ENCODE data around the gene CCDC157.

CCDC157 gene

DNA sequence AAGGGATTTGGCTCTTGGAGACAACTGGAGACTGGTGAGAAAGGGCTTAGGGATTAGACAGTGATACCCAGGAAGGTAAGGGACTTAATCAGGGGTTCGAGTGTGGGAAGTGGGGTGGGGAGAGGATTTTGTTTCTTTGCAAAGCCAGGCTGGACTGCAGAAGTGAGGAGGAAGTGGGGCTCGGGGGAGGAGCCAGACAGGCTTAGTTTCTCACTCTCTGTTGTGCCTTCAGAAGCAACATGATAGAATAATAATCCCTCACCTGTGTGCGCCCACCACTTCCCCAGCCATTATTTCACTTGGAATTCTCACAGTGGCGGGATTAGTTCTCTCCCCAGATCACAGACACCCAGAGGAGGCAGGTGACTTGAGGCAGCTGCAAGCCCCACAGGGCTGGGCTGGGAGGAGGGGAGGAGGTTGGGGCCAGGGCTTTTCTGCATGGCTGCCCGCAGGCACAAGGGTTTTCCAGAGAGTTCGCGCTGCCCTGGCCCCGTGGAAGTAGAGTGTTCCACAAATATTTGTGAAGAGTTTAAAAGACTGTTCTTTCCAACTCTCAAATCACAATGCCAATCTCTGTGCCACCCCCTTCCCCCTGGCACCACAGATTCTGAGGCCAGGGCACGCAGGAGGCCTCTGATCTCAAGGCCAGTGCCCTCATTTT is 36.0 kb downstream of the CCDC157 start:
- no peak for ATAC-seq
- TF ChIP-seq ZC3H10 (CRISPR knock-in tag; IDR thresholded peaks at IDR 0.05) (no peak), TOX (CRISPR knock-in tag; IDR thresholded peaks at IDR 0.05; ENCODE audit: borderline replicate concordance) (no peak), GLIS3 (CRISPR knock-in tag; IDR thresholded peaks at IDR 0.05) (no peak), OSR1 (CRISPR knock-in tag; IDR thresholded peaks at IDR 0.05) (no peak), ZFP30 (CRISPR knock-in tag; IDR thresholded peaks at IDR 0.05) (no peak), ZFP3 (CRISPR knock-in tag; IDR thresholded peaks at IDR 0.05) (no peak), BACH2 (CRISPR knock-in tag; IDR thresholded peaks at IDR 0.05; ENCODE audit: borderline replicate concordance) (no peak), TCF4 (CRISPR knock-in tag; IDR thresholded peaks at IDR 0.05; ENCODE audit: borderline replicate concordance) (no peak), ARNTL (CRISPR knock-in tag; IDR thresholded peaks at IDR 0.05; ENCODE audit: borderline replicate concordance, low read depth) (no peak), ZNF70 (CRISPR knock-in tag; IDR thresholded peaks at IDR 0.05) (no peak), PPARA (CRISPR knock-in tag; IDR thresholded peaks at IDR 0.05; ENCODE audit: borderline replicate concordance) (no peak), CSDC2 (CRISPR knock-in tag; IDR thresholded peaks at IDR 0.05) (no peak)
- TF ChIP-seq, protein P1, sequence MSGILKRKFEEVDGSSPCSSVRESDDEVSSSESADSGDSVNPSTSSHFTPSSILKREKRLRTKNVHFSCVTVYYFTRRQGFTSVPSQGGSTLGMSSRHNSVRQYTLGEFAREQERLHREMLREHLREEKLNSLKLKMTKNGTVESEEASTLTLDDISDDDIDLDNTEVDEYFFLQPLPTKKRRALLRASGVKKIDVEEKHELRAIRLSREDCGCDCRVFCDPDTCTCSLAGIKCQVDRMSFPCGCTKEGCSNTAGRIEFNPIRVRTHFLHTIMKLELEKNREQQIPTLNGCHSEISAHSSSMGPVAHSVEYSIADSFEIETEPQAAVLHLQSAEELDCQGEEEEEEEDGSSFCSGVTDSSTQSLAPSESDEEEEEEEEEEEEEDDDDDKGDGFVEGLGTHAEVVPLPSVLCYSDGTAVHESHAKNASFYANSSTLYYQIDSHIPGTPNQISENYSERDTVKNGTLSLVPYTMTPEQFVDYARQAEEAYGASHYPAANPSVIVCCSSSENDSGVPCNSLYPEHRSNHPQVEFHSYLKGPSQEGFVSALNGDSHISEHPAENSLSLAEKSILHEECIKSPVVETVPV (CRISPR knock-in tag; IDR thresholded peaks at IDR 0.05): no peak

DNA sequence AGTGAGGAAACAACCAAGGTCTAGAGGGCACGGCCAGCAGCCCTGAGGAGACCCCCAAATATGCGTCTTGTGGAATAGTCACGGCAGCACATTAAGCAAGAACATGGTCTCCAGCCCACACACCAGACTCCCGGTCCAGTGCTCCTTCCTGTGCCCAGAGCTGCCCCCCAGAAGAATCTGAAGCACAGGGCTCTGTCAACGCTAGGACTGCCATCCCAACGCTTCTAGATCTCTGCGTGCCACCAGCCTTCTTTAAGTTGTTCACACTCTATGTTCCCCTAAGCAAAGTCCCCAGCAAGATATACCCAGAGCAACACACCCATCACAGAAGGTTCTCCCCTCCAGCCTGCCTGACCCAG is 36.5 kb downstream of the CCDC157 start:
- ATAC-seq: no peak
- TF ChIP-seq SNAI2 (CRISPR knock-in tag; IDR thresholded peaks at IDR 0.05): no peak
- no peak for TF ChIP-seq BACH2 (CRISPR knock-in tag; IDR thresholded peaks at IDR 0.05; ENCODE audit: borderline replicate concordance)
- TF ChIP-seq CSDC2 (CRISPR knock-in tag; IDR thresholded peaks at IDR 0.05): no peak
- no peak for TF ChIP-seq ZNF70 (CRISPR knock-in tag; IDR thresholded peaks at IDR 0.05)
- TF ChIP-seq, protein P1 (CRISPR knock-in tag; IDR thresholded peaks at IDR 0.05): no peak

DNA sequence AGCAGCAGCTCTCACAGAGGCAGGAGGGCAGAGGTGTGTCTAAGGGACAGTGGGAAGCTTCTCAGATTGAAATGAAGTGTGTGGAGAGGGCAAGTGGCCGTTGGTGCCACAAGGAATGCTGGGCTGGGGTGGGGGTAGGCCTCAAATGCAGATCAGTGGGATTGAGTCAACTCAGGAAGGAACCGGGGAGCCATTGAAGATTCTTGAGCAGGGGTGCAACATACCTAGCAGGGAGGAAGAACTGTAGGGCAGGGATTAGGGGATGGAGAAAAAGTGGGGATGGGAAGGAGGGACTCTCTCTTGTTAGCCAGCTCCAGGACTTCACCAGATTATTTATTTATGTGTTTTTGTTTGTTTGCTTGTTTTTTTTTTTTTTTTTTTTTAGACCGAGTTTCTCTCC is 37.1 kb downstream of the CCDC157 start:
- no peak for TF ChIP-seq ZNF70 (CRISPR knock-in tag; IDR thresholded peaks at IDR 0.05)
- TF ChIP-seq, protein P2, sequence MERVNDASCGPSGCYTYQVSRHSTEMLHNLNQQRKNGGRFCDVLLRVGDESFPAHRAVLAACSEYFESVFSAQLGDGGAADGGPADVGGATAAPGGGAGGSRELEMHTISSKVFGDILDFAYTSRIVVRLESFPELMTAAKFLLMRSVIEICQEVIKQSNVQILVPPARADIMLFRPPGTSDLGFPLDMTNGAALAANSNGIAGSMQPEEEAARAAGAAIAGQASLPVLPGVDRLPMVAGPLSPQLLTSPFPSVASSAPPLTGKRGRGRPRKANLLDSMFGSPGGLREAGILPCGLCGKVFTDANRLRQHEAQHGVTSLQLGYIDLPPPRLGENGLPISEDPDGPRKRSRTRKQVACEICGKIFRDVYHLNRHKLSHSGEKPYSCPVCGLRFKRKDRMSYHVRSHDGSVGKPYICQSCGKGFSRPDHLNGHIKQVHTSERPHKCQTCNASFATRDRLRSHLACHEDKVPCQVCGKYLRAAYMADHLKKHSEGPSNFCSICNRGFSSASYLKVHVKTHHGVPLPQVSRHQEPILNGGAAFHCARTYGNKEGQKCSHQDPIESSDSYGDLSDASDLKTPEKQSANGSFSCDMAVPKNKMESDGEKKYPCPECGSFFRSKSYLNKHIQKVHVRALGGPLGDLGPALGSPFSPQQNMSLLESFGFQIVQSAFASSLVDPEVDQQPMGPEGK (CRISPR knock-in tag; IDR thresholded peaks at IDR 0.05; ENCODE audit: borderline replicate concordance): no peak
- no peak for TF ChIP-seq ZNF8 (CRISPR knock-in tag; IDR thresholded peaks at IDR 0.05)
- TF ChIP-seq, protein P3, sequence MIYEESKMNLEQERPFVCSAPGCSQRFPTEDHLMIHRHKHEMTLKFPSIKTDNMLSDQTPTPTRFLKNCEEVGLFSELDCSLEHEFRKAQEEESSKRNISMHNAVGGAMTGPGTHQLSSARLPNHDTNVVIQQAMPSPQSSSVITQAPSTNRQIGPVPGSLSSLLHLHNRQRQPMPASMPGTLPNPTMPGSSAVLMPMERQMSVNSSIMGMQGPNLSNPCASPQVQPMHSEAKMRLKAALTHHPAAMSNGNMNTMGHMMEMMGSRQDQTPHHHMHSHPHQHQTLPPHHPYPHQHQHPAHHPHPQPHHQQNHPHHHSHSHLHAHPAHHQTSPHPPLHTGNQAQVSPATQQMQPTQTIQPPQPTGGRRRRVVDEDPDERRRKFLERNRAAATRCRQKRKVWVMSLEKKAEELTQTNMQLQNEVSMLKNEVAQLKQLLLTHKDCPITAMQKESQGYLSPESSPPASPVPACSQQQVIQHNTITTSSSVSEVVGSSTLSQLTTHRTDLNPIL (CRISPR knock-in tag; IDR thresholded peaks at IDR 0.05; ENCODE audit: low read depth): no peak
- TF ChIP-seq ZC3H10 (CRISPR knock-in tag; IDR thresholded peaks at IDR 0.05): no peak
- TF ChIP-seq, protein P4, sequence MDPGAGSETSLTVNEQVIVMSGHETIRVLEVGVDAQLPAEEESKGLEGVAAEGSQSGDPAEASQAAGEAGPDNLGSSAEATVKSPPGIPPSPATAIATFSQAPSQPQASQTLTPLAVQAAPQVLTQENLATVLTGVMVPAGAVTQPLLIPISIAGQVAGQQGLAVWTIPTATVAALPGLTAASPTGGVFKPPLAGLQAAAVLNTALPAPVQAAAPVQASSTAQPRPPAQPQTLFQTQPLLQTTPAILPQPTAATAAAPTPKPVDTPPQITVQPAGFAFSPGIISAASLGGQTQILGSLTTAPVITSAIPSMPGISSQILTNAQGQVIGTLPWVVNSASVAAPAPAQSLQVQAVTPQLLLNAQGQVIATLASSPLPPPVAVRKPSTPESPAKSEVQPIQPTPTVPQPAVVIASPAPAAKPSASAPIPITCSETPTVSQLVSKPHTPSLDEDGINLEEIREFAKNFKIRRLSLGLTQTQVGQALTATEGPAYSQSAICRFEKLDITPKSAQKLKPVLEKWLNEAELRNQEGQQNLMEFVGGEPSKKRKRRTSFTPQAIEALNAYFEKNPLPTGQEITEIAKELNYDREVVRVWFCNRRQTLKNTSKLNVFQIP (CRISPR knock-in tag; IDR thresholded peaks at IDR 0.05; ENCODE audit: borderline replicate concordance, low read depth): no peak
- TF ChIP-seq ISL1 (CRISPR knock-in tag; IDR thresholded peaks at IDR 0.05): no peak
- TF ChIP-seq ESRRG (CRISPR knock-in tag; IDR thresholded peaks at IDR 0.05): no peak
- TF ChIP-seq BACH2 (CRISPR knock-in tag; IDR thresholded peaks at IDR 0.05; ENCODE audit: borderline replicate concordance): no peak
- TF ChIP-seq ARNTL (CRISPR knock-in tag; IDR thresholded peaks at IDR 0.05; ENCODE audit: borderline replicate concordance, low read depth): no peak
- TF ChIP-seq ZNF565 (CRISPR knock-in tag; conservative IDR thresholded peaks at IDR 0.05; ENCODE audit: low read depth): no peak
- TF ChIP-seq, protein P1 (CRISPR knock-in tag; IDR thresholded peaks at IDR 0.05): no peak
- TF ChIP-seq SNAI2 (CRISPR knock-in tag; IDR thresholded peaks at IDR 0.05): no peak
- TF ChIP-seq GLIS3 (CRISPR knock-in tag; IDR thresholded peaks at IDR 0.05): no peak
- TF ChIP-seq, protein P5, sequence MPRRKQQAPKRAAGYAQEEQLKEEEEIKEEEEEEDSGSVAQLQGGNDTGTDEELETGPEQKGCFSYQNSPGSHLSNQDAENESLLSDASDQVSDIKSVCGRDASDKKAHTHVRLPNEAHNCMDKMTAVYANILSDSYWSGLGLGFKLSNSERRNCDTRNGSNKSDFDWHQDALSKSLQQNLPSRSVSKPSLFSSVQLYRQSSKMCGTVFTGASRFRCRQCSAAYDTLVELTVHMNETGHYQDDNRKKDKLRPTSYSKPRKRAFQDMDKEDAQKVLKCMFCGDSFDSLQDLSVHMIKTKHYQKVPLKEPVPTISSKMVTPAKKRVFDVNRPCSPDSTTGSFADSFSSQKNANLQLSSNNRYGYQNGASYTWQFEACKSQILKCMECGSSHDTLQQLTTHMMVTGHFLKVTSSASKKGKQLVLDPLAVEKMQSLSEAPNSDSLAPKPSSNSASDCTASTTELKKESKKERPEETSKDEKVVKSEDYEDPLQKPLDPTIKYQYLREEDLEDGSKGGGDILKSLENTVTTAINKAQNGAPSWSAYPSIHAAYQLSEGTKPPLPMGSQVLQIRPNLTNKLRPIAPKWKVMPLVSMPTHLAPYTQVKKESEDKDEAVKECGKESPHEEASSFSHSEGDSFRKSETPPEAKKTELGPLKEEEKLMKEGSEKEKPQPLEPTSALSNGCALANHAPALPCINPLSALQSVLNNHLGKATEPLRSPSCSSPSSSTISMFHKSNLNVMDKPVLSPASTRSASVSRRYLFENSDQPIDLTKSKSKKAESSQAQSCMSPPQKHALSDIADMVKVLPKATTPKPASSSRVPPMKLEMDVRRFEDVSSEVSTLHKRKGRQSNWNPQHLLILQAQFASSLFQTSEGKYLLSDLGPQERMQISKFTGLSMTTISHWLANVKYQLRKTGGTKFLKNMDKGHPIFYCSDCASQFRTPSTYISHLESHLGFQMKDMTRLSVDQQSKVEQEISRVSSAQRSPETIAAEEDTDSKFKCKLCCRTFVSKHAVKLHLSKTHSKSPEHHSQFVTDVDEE (CRISPR knock-in tag; IDR thresholded peaks at IDR 0.05): no peak
- TF ChIP-seq OSR1 (CRISPR knock-in tag; IDR thresholded peaks at IDR 0.05): no peak
- TF ChIP-seq RARB (CRISPR knock-in tag; IDR thresholded peaks at IDR 0.05): no peak
- no peak for TF ChIP-seq TOX (CRISPR knock-in tag; IDR thresholded peaks at IDR 0.05; ENCODE audit: borderline replicate concordance)
- no peak for TF ChIP-seq ZFP30 (CRISPR knock-in tag; IDR thresholded peaks at IDR 0.05)
- TF ChIP-seq CSDC2 (CRISPR knock-in tag; IDR thresholded peaks at IDR 0.05): no peak
- no peak for ATAC-seq

Measured in SK-N-SH treated with all-trans-retinoic acid at 6 μM for 48 hours (cell line).